ENCODE measurements around the gene BMPR2.
A peak's percentile ranks its signal among the peaks of the same experiment; 100 is the strongest.

BMPR2 gene

GRCh38 chr2:202376460-202377206 lies 506 bp downstream of the BMPR2 start:
- Histone ChIP-seq H3K4me2 (ENCODE audit: low read length, poor library complexity, severe bottlenecking) (peak overlapping the region; percentile 46), H3K4me1 (ENCODE audit: control insufficient read depth, insufficient read depth, low read depth, low read length) (peaks cover 3% of the 10 kb centered on the region), H3K27me3 (ENCODE audit: control insufficient read depth in 1 of 2, insufficient read depth in 1 of 2, low read length in 2 of 2) (no peaks in the 10 kb centered on the region), H2AFZ (ENCODE audit: low read depth, low read length) (peak overlapping the region; percentile 24), H3K27ac (ENCODE audit: low read length, poor library complexity, severe bottlenecking) (peak overlapping the region; percentile 86), H4K91ac (ENCODE audit: low read length) (peak overlapping the region; percentile 64), H2BK12ac (ENCODE audit: low read length in 2 of 2) (peak overlapping the region in 1 of 2 experiments; percentile 80), H2BK15ac (ENCODE audit: low read depth, poor library complexity, severe bottlenecking) (peak overlapping the region; percentile 26), H3K18ac (ENCODE audit: low read depth in 1 of 2, low read length in 2 of 2) (peak overlapping the region; percentile 84 to 97), H2BK120ac (ENCODE audit: low read depth, low read length) (peak overlapping the region; percentile 29), H4K8ac (ENCODE audit: low read length) (peak overlapping the region; percentile 10), H3K4me3 (ENCODE audit: insufficient read depth in 1 of 2, low read depth in 1 of 2, low read length in 2 of 2) (peak overlapping the region; percentile 93 to 94), H3K36me3 (ENCODE audit: control insufficient read depth in 1 of 2, insufficient read depth in 2 of 2, low read depth in 1 of 2, low read length in 2 of 2) (no peaks in the 10 kb centered on the region), H2BK5ac (ENCODE audit: low read depth, low read length, poor library complexity, severe bottlenecking) (peak overlapping the region; percentile 57), H3K9me3 (ENCODE audit: control insufficient read depth, low read length) (no peaks in the 10 kb centered on the region), H3K9ac (ENCODE audit: low read length) (peak overlapping the region; percentile 93), H3K79me1 (replicated peaks; ENCODE audit: low read length, poor library complexity, severe bottlenecking) (no peaks in the 10 kb centered on the region), H3K14ac (ENCODE audit: low read length in 2 of 2) (peak overlapping the region in 1 of 2 experiments; percentile 26), H3K23ac (ENCODE audit: low read length in 2 of 2) (no peak overlapping the region), H2AK5ac (ENCODE audit: low read length, severe bottlenecking) (no peak overlapping the region), H3K4ac (ENCODE audit: low read depth in 1 of 2, low read length in 2 of 2) (peak overlapping the region; percentile 66 to 83)
- peak; percentile 69 for DNase-seq
- under 1% methylated on average over 27 of the region's 69 CpGs for WGBS

GRCh38 chr2:202377207-202377761 lies 1.2 kb downstream of the BMPR2 start:
- H2BK15ac ChIP-seq (ENCODE audit: low read depth, poor library complexity, severe bottlenecking) = peak overlapping the region; percentile 67
- peak overlapping the region in 1 of 2 experiments; percentile 54 for H2BK12ac ChIP-seq (ENCODE audit: low read length in 2 of 2)
- WGBS = 1% methylated on average over 22 of the region's 38 CpGs
- H4K8ac ChIP-seq (ENCODE audit: low read length) = no peak overlapping the region
- peaks cover 3% of the 10 kb centered on the region for H3K4me1 ChIP-seq (ENCODE audit: control insufficient read depth, insufficient read depth, low read depth, low read length)
- H2AK5ac ChIP-seq (ENCODE audit: low read length, severe bottlenecking) = peak overlapping the region; percentile 26
- H2AFZ ChIP-seq (ENCODE audit: low read depth, low read length) = no peak overlapping the region
- H3K36me3 ChIP-seq (ENCODE audit: control insufficient read depth in 1 of 2, insufficient read depth in 2 of 2, low read depth in 1 of 2, low read length in 2 of 2) = no peaks in the 10 kb centered on the region
- H3K9me3 ChIP-seq (ENCODE audit: control insufficient read depth, low read length) = no peaks in the 10 kb centered on the region
- peak overlapping the region; percentile 39 to 83 for H3K4ac ChIP-seq (ENCODE audit: low read depth in 1 of 2, low read length in 2 of 2)
- peak overlapping the region; percentile 83 to 99 for H3K14ac ChIP-seq (ENCODE audit: low read length in 2 of 2)
- H2BK120ac ChIP-seq (ENCODE audit: low read depth, low read length) = peak overlapping the region; percentile 84
- peak overlapping the region; percentile 86 for H3K27ac ChIP-seq (ENCODE audit: low read length, poor library complexity, severe bottlenecking)
- H3K9ac ChIP-seq (ENCODE audit: low read length) = peak overlapping the region; percentile 93
- no peaks in the 10 kb centered on the region for H3K27me3 ChIP-seq (ENCODE audit: control insufficient read depth in 1 of 2, insufficient read depth in 1 of 2, low read length in 2 of 2)
- H4K91ac ChIP-seq (ENCODE audit: low read length) = peak overlapping the region; percentile 34
- peak overlapping the region; percentile 84 to 97 for H3K18ac ChIP-seq (ENCODE audit: low read depth in 1 of 2, low read length in 2 of 2)
- H2BK5ac ChIP-seq (ENCODE audit: low read depth, low read length, poor library complexity, severe bottlenecking) = no peak overlapping the region
- peak overlapping the region in 1 of 2 experiments; percentile 96 for H3K23ac ChIP-seq (ENCODE audit: low read length in 2 of 2)
- peak overlapping the region; percentile 93 to 94 for H3K4me3 ChIP-seq (ENCODE audit: insufficient read depth in 1 of 2, low read depth in 1 of 2, low read length in 2 of 2)
- H3K4me2 ChIP-seq (ENCODE audit: low read length, poor library complexity, severe bottlenecking) = peak overlapping the region; percentile 46
- peak; percentile 55 for DNase-seq
- no peaks in the 10 kb centered on the region for H3K79me1 ChIP-seq (replicated peaks; ENCODE audit: low read length, poor library complexity, severe bottlenecking)

- WGBS = no CpG with 5 or more reads among the region's 4 CpGs
Observed at GRCh38 chr2:202378001-202378400, 1.9 kb downstream of the BMPR2 start.

GRCh38 chr2:202378662-202379358 lies 2.7 kb downstream of the BMPR2 start:
- Histone ChIP-seq H2AK5ac (ENCODE audit: low read length, severe bottlenecking) (no peak overlapping the region), H3K27ac (ENCODE audit: low read length, poor library complexity, severe bottlenecking) (no peak overlapping the region), H3K36me3 (ENCODE audit: control insufficient read depth in 1 of 2, insufficient read depth in 2 of 2, low read depth in 1 of 2, low read length in 2 of 2) (peaks cover 0 to 4% of the 10 kb centered on the region in 2 experiments), H4K91ac (ENCODE audit: low read length) (no peak overlapping the region), H4K8ac (ENCODE audit: low read length) (no peak overlapping the region), H3K4me1 (ENCODE audit: control insufficient read depth, insufficient read depth, low read depth, low read length) (peaks cover 3% of the 10 kb centered on the region), H3K4me3 (ENCODE audit: insufficient read depth in 1 of 2, low read depth in 1 of 2, low read length in 2 of 2) (peak overlapping the region in 1 of 2 experiments; percentile 94), H2BK15ac (ENCODE audit: low read depth, poor library complexity, severe bottlenecking) (no peak overlapping the region), H3K79me1 (replicated peaks; ENCODE audit: low read length, poor library complexity, severe bottlenecking) (no peaks in the 10 kb centered on the region), H3K9me3 (ENCODE audit: control insufficient read depth, low read length) (no peaks in the 10 kb centered on the region), H3K9ac (ENCODE audit: low read length) (peak overlapping the region; percentile 93), H3K18ac (ENCODE audit: low read depth in 1 of 2, low read length in 2 of 2) (no peak overlapping the region), H3K14ac (ENCODE audit: low read length in 2 of 2) (no peak overlapping the region), H2BK5ac (ENCODE audit: low read depth, low read length, poor library complexity, severe bottlenecking) (no peak overlapping the region), H2BK120ac (ENCODE audit: low read depth, low read length) (no peak overlapping the region), H3K4ac (ENCODE audit: low read depth in 1 of 2, low read length in 2 of 2) (no peak overlapping the region), H3K23ac (ENCODE audit: low read length in 2 of 2) (no peak overlapping the region), H3K27me3 (ENCODE audit: control insufficient read depth in 1 of 2, insufficient read depth in 1 of 2, low read length in 2 of 2) (no peaks in the 10 kb centered on the region), H2AFZ (ENCODE audit: low read depth, low read length) (no peak overlapping the region), H2BK12ac (ENCODE audit: low read length in 2 of 2) (no peak overlapping the region), H3K4me2 (ENCODE audit: low read length, poor library complexity, severe bottlenecking) (peak overlapping the region; percentile 24)
- DNase-seq = no peak
- no CpG with 5 or more reads among the region's 3 CpGs for WGBS

More at GRCh38 chr2:202378001-202378400, 1.9 kb downstream of the BMPR2 start:
- H2BK15ac ChIP-seq (ENCODE audit: low read depth, poor library complexity, severe bottlenecking) = no peak overlapping the region
- no peak overlapping the region for H2AFZ ChIP-seq (ENCODE audit: low read depth, low read length)
- no peaks in the 10 kb centered on the region for H3K79me1 ChIP-seq (replicated peaks; ENCODE audit: low read length, poor library complexity, severe bottlenecking)
- H3K9me3 ChIP-seq (ENCODE audit: control insufficient read depth, low read length) = no peaks in the 10 kb centered on the region
- no peak for DNase-seq
- H2AK5ac ChIP-seq (ENCODE audit: low read length, severe bottlenecking) = no peak overlapping the region
- no peak overlapping the region for H3K23ac ChIP-seq (ENCODE audit: low read length in 2 of 2)
- H4K91ac ChIP-seq (ENCODE audit: low read length) = no peak overlapping the region
- no peaks in the 10 kb centered on the region for H3K36me3 ChIP-seq (ENCODE audit: control insufficient read depth in 1 of 2, insufficient read depth in 2 of 2, low read depth in 1 of 2, low read length in 2 of 2)
- no peak overlapping the region for H3K4ac ChIP-seq (ENCODE audit: low read depth in 1 of 2, low read length in 2 of 2)
- peaks cover 3% of the 10 kb centered on the region for H3K4me1 ChIP-seq (ENCODE audit: control insufficient read depth, insufficient read depth, low read depth, low read length)
- no peak overlapping the region for H3K27ac ChIP-seq (ENCODE audit: low read length, poor library complexity, severe bottlenecking)
- H3K4me2 ChIP-seq (ENCODE audit: low read length, poor library complexity, severe bottlenecking) = no peak overlapping the region
- H3K9ac ChIP-seq (ENCODE audit: low read length) = peak overlapping the region; percentile 93
- no peak overlapping the region for H2BK5ac ChIP-seq (ENCODE audit: low read depth, low read length, poor library complexity, severe bottlenecking)
- H3K4me3 ChIP-seq (ENCODE audit: insufficient read depth in 1 of 2, low read depth in 1 of 2, low read length in 2 of 2) = peak overlapping the region in 1 of 2 experiments; percentile 94
- no peak overlapping the region for H2BK120ac ChIP-seq (ENCODE audit: low read depth, low read length)
- no peak overlapping the region for H4K8ac ChIP-seq (ENCODE audit: low read length)
- H2BK12ac ChIP-seq (ENCODE audit: low read length in 2 of 2) = no peak overlapping the region
- no peak overlapping the region for H3K14ac ChIP-seq (ENCODE audit: low read length in 2 of 2)
- no peaks in the 10 kb centered on the region for H3K27me3 ChIP-seq (ENCODE audit: control insufficient read depth in 1 of 2, insufficient read depth in 1 of 2, low read length in 2 of 2)
- no peak overlapping the region for H3K18ac ChIP-seq (ENCODE audit: low read depth in 1 of 2, low read length in 2 of 2)

All from mesenchymal stem cell (in vitro differentiated cells and primary cell).